ENCODE measurements around the gene BRINP3. TPM values are rescaled to one million over a fixed set of nuclear protein-coding genes. Genes with fewer than 3 reads are reported as not detected.

BRINP3 gene
- total RNA-seq, 2 donors from 2014 or later = not detected

GRCh38 chr1:190159146-190159545 is 318.5 kb downstream of the BRINP3 start:
- Mint-ChIP-seq H3K27me3 (ENCODE audit: insufficient read depth) (no peaks in the 10 kb centered on the region), H3K36me3 (ENCODE audit: low read depth) (no peaks in the 10 kb centered on the region), H3K4me1 (peaks cover 2% of the 10 kb centered on the region), H3K4me3 (no peak overlapping the region), H3K9me3 (no peaks in the 10 kb centered on the region), H3K27ac (no peak overlapping the region)
- no peak for TF ChIP-seq CTCF (conservative IDR thresholded peaks at IDR 0.05)
- H3K27me3 ChIP-seq (ENCODE audit: control insufficient read depth, insufficient read depth, low read length, poor library complexity, severe bottlenecking) = no peaks in the 10 kb centered on the region
- H3K4me1 ChIP-seq (ENCODE audit: control insufficient read depth, insufficient read depth, low read length) = no peaks in the 10 kb centered on the region
- H3K9ac ChIP-seq (ENCODE audit: extremely low read depth, low read length, poor library complexity, severe bottlenecking) = no peak overlapping the region
- no peak overlapping the region for H3K4me3 ChIP-seq (ENCODE audit: low read length)
- 81% methylated on average over 2 of the region's 2 CpGs; no CpG with 5 or more reads in 1 of the 2 experiments for WGBS, 2 experiments (ENCODE audit: insufficient coverage in 1 of 2, insufficient read length in 1 of 2)
- H3K36me3 ChIP-seq (ENCODE audit: control insufficient read depth, insufficient read depth, low read length) = no peaks in the 10 kb centered on the region
- no peaks in the 10 kb centered on the region for H3K9me3 ChIP-seq (ENCODE audit: control insufficient read depth, low read length)
- DNase-seq = no peak
- no peak overlapping the region for H3K27ac ChIP-seq (ENCODE audit: low read depth, low read length)

DNA sequence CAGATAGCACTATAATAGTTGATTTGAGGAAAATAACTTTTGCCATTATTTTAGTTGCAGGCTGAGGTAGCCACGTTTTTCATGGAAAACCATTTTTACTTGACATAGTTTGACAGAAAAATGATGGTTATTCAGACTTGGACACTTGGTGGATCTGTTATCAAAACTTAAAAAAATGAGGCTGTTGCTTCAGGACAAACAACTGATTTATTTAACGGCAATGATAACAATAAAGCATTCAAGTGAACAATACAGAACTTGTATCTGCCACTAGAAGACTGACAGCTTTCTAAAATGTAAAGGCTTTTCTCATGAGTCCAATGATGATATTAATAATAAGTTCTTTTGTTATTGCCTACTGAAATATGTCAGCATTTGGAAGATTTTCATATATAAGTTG is 322.9 kb downstream of the BRINP3 start:
- no peak overlapping the region for H3K4me3 ChIP-seq (ENCODE audit: low read length)

GRCh38 chr1:190147616-190148015 is 330.0 kb downstream of the BRINP3 start:
- no peaks in the 10 kb centered on the region for H3K27me3 Mint-ChIP-seq (ENCODE audit: insufficient read depth)
- Histone ChIP-seq H3K9ac (ENCODE audit: extremely low read depth, low read length, poor library complexity, severe bottlenecking) (no peak overlapping the region), H3K9me3 (ENCODE audit: control insufficient read depth, low read length) (no peaks in the 10 kb centered on the region), H3K27ac (ENCODE audit: low read depth, low read length) (no peak overlapping the region), H3K27me3 (ENCODE audit: control insufficient read depth, insufficient read depth, low read length, poor library complexity, severe bottlenecking) (no peaks in the 10 kb centered on the region), H3K4me1 (ENCODE audit: control insufficient read depth, insufficient read depth, low read length) (no peaks in the 10 kb centered on the region), H3K36me3 (ENCODE audit: control insufficient read depth, insufficient read depth, low read length) (no peaks in the 10 kb centered on the region), H3K4me3 (ENCODE audit: low read length) (no peak overlapping the region)
- 100% methylated on average over 1 to 2 of the region's 2 CpGs for WGBS, 2 experiments (ENCODE audit: insufficient coverage in 1 of 2, insufficient read length in 1 of 2)
- H3K4me1 Mint-ChIP-seq = no peaks in the 10 kb centered on the region
- no peaks in the 10 kb centered on the region for H3K9me3 Mint-ChIP-seq
- H3K27ac Mint-ChIP-seq = no peak overlapping the region
- no peak for DNase-seq
- TF ChIP-seq CTCF (conservative IDR thresholded peaks at IDR 0.05) = no peak
- no peaks in the 10 kb centered on the region for H3K36me3 Mint-ChIP-seq (ENCODE audit: low read depth)
- no peak overlapping the region for H3K4me3 Mint-ChIP-seq

More for the DNA sequence above, 322.9 kb downstream of the BRINP3 start:
- Histone ChIP-seq H3K27me3 (ENCODE audit: control insufficient read depth, insufficient read depth, low read length, poor library complexity, severe bottlenecking) (no peaks in the 10 kb centered on the region), H3K36me3 (ENCODE audit: control insufficient read depth, insufficient read depth, low read length) (no peaks in the 10 kb centered on the region), H3K9ac (ENCODE audit: extremely low read depth, low read length, poor library complexity, severe bottlenecking) (no peak overlapping the region), H3K27ac (ENCODE audit: low read depth, low read length) (no peak overlapping the region), H3K4me1 (ENCODE audit: control insufficient read depth, insufficient read depth, low read length) (no peaks in the 10 kb centered on the region), H3K9me3 (ENCODE audit: control insufficient read depth, low read length) (no peaks in the 10 kb centered on the region)
- Mint-ChIP-seq H3K9me3 (no peaks in the 10 kb centered on the region), H3K36me3 (ENCODE audit: low read depth) (no peaks in the 10 kb centered on the region), H3K4me3 (no peak overlapping the region), H3K4me1 (peaks cover 2% of the 10 kb centered on the region), H3K27me3 (ENCODE audit: insufficient read depth) (no peaks in the 10 kb centered on the region), H3K27ac (no peak overlapping the region)
- no peak for TF ChIP-seq CTCF (conservative IDR thresholded peaks at IDR 0.05)
- WGBS, 2 experiments (ENCODE audit: insufficient coverage in 1 of 2, insufficient read length in 1 of 2) = 77 to 93% methylated on average over 2 of the region's 2 CpGs
- DNase-seq = no peak
